ENCODE data around the gene CPEB4. TPM values are rescaled to one million over a fixed set of nuclear protein-coding genes. Genes with fewer than 3 reads are reported as not detected.

The CPEB4 gene
- total RNA-seq, 1 experiment from 2014 or later: 11.1 TPM

DNA sequence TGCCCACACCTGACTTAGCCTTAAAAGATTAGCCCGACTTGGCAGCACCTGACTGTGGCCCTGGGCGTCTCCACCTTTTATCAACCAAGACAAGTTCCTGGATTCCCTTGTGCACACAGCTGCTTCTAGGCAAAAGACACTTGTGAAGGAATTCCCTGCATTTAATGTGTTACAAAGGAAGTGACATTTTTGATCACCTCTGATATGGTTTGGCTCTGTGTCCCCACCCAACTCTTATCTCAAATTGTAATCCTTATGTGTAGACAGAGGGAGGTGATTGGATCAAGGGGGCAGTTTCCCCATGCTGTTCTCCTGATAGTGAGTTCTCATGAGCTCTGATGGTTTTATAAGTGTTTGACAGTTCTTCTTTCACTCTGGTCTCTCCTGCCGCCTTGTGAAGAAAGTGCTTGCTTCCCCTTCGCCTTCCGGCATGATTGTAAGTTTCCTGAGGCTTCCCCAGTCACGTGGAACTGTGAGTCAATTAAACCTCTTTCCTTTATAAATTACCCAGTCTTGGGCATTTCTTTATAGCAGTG is 2.6 kb upstream of the CPEB4 start:
- Histone ChIP-seq H3K4me3 (replicated peaks in 1 of 2; ENCODE audit: low read depth in 1 of 2, low read length in 2 of 2) (no peak overlapping the region), H4K20me1 (ENCODE audit: insufficient read depth) (no peaks in the 10 kb centered on the region), H2AFZ (ENCODE audit: low read depth, low read length, poor library complexity, severe bottlenecking) (peak overlapping the region; percentile 31), H3K27ac (ENCODE audit: low read depth, low read length) (no peak overlapping the region), H3K4me2 (ENCODE audit: low read length) (no peak overlapping the region), H3K36me3 (ENCODE audit: control insufficient read depth in 1 of 2, insufficient read depth in 2 of 2, low read length in 2 of 2) (no peaks in the 10 kb centered on the region), H3K27me3 (ENCODE audit: insufficient read depth, low read length) (peaks cover 11% of the 10 kb centered on the region; the same call in 1 of the 2 replicates), H3K9me3 (ENCODE audit: control insufficient read depth in 1 of 2, insufficient read depth in 1 of 2, low read depth in 1 of 2, low read length in 2 of 2) (no peaks in the 10 kb centered on the region), H3K79me2 (ENCODE audit: insufficient read depth, low read length) (no peaks in the 10 kb centered on the region), H3K9me2 (ENCODE audit: insufficient read depth) (no peaks in the 10 kb centered on the region), H3K9ac (ENCODE audit: low read length) (no peak overlapping the region), H3K4me1 (ENCODE audit: control insufficient read depth in 1 of 2, insufficient read depth in 2 of 2, low read length in 2 of 2) (peaks cover 0 to 38% of the 10 kb centered on the region in 2 experiments; a peak in 2 of 4 replicates)
- no TSS peak for BruUV-seq (replicated peaks)
- ChIA-PET POLR2A (interaction anchor here (0.7 kb wide), 1 partner anchor 15 kb away, joined by 3 read pairs; no protein-coding TSS in a partner anchor), RAD21 (ENCODE audit: low non-redundant PET in 1 of 2, low total read pairs in 2 of 2, uncharacterized antibody in 2 of 2, unreplicated experiment in 2 of 2) (no interaction called here), CTCF (no interaction called here)
- TF ChIP-seq, protein P1, sequence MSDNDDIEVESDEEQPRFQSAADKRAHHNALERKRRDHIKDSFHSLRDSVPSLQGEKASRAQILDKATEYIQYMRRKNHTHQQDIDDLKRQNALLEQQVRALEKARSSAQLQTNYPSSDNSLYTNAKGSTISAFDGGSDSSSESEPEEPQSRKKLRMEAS (IDR thresholded peaks at IDR 0.05): no peak
- DNase-seq (ENCODE audit: low read depth, low spot score) (no peak), ATAC-seq (no peak)
- intact Hi-C loops (cut with micrococcal nuclease): loop anchor here (5.0 kb wide), 1 partner anchor 118 kb away; no protein-coding TSS in a partner anchor

DNA sequence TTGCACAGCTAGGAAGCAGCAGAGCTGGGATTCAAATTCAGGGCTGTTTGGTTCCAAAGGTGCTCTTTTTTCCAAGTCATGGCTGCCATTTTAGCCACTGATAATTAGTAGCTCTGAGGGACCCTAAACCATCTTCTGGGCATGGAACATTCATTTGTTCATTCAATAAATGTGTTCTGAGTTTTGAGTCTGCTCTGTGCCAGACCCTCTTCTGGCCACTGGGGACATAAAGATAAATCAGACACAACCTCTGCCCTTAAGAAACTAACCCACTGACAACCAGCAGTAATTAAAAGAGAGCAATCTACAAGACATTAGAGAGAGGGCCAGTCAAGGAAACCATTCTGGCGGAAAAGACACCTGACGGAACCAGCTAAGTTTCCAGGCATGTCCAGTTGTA is 2.0 kb upstream of the CPEB4 start:
- Histone ChIP-seq H3K4me3 (replicated peaks in 1 of 2; ENCODE audit: low read depth in 1 of 2, low read length in 2 of 2) (no peak overlapping the region), H3K27ac (ENCODE audit: low read depth, low read length) (no peak overlapping the region), H3K27me3 (ENCODE audit: insufficient read depth, low read length) (peaks cover 11% of the 10 kb centered on the region; the same call in 1 of the 2 replicates), H2AFZ (ENCODE audit: low read depth, low read length, poor library complexity, severe bottlenecking) (peak overlapping the region; percentile 31), H3K79me2 (ENCODE audit: insufficient read depth, low read length) (no peaks in the 10 kb centered on the region), H3K4me1 (ENCODE audit: control insufficient read depth in 1 of 2, insufficient read depth in 2 of 2, low read length in 2 of 2) (peaks cover 0 to 37% of the 10 kb centered on the region in 2 experiments; a peak in 2 of 4 replicates), H3K9ac (ENCODE audit: low read length) (no peak overlapping the region), H3K9me3 (ENCODE audit: control insufficient read depth in 1 of 2, insufficient read depth in 1 of 2, low read depth in 1 of 2, low read length in 2 of 2) (no peaks in the 10 kb centered on the region), H3K36me3 (ENCODE audit: control insufficient read depth in 1 of 2, insufficient read depth in 2 of 2, low read length in 2 of 2) (no peaks in the 10 kb centered on the region), H3K9me2 (ENCODE audit: insufficient read depth) (no peaks in the 10 kb centered on the region), H4K20me1 (ENCODE audit: insufficient read depth) (no peaks in the 10 kb centered on the region), H3K4me2 (ENCODE audit: low read length) (no peak overlapping the region)
- ChIA-PET CTCF (interaction anchor here (0.9 kb wide), 1 partner anchor 39 kb away, joined by 4 read pairs; no protein-coding TSS in a partner anchor), POLR2A (no interaction called here), RAD21 (ENCODE audit: low non-redundant PET in 1 of 2, low total read pairs in 2 of 2, uncharacterized antibody in 2 of 2, unreplicated experiment in 2 of 2) (no interaction called here)
- intact Hi-C loops (cut with micrococcal nuclease): loop anchor here (5.0 kb wide), 1 partner anchor 119 kb away; no protein-coding TSS in a partner anchor
- DNase-seq (ENCODE audit: low read depth, low spot score) (no peak), ATAC-seq (no peak)
- no peak for TF ChIP-seq EZH2phosphoT487 (IDR thresholded peaks at IDR 0.05; ENCODE audit: borderline replicate concordance)
- TF ChIP-seq, protein P2, sequence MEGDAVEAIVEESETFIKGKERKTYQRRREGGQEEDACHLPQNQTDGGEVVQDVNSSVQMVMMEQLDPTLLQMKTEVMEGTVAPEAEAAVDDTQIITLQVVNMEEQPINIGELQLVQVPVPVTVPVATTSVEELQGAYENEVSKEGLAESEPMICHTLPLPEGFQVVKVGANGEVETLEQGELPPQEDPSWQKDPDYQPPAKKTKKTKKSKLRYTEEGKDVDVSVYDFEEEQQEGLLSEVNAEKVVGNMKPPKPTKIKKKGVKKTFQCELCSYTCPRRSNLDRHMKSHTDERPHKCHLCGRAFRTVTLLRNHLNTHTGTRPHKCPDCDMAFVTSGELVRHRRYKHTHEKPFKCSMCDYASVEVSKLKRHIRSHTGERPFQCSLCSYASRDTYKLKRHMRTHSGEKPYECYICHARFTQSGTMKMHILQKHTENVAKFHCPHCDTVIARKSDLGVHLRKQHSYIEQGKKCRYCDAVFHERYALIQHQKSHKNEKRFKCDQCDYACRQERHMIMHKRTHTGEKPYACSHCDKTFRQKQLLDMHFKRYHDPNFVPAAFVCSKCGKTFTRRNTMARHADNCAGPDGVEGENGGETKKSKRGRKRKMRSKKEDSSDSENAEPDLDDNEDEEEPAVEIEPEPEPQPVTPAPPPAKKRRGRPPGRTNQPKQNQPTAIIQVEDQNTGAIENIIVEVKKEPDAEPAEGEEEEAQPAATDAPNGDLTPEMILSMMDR (IDR thresholded peaks at IDR 0.05 in 2 of 3, conservative IDR thresholded peaks at IDR 0.05 in 1 of 3; ENCODE audit: borderline replicate concordance in 1 of 3, insufficient read depth in 1 of 3, low read depth in 2 of 3, low read length in 2 of 3): peak in 1 of 3 experiments; percentile 30; a peak in 2 of 6 replicates
- TF ChIP-seq, protein P3, sequence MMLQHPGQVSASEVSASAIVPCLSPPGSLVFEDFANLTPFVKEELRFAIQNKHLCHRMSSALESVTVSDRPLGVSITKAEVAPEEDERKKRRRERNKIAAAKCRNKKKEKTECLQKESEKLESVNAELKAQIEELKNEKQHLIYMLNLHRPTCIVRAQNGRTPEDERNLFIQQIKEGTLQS (IDR thresholded peaks at IDR 0.05): no peak
- BruUV-seq (replicated peaks): no TSS peak
